GM23338 (cell line): Measurements from ENCODE around the gene ZFP36L1. TPM values are rescaled to one million over a fixed set of nuclear protein-coding genes. Genes with fewer than 3 reads are reported as not detected.

ENCODE experiments used
- ATAC-seq: fragments of 200-7000 bp; cut with Tn5 transposase; 3 replicates; pipeline ENCODE4 v1.9.1; 2020
- DNase-seq: peaks from one replicate; pipeline ENCODE4 v3.0.0-alpha.2; 2015; ENCODE audit warnings: low spot score
- H2AFZ ChIP-seq: fragments of 200-600 bp; sonication (generic); 2 replicates; pipeline ENCODE4 v1.8.0; 2016; ENCODE audit warnings: antibody characterized with exemption, mild to moderate bottlenecking, moderate library complexity
- H3F3A ChIP-seq: fragments of 200-600 bp; sonication (generic); replicated peaks from 2 replicates; pipeline ENCODE4 v1.8.0; 2017; ENCODE audit warnings: antibody characterized with exemption, mixed run types, low read depth
- H3K27ac ChIP-seq: fragments of 200-600 bp; sonication (generic); 2 replicates; pipeline ENCODE4 v1.6.1; 2016; ENCODE audit warnings: low read depth
- H3K27me3 ChIP-seq: fragments of 200-600 bp; sonication (generic); 2 replicates; pipeline ENCODE4 v1.8.0; 2016; ENCODE audit warnings: mild to moderate bottlenecking, mixed run types, moderate library complexity; ENCODE audit not compliant: insufficient read depth
- H3K36me3 ChIP-seq: fragments of 200-600 bp; sonication (generic); 2 replicates; pipeline ENCODE4 v1.8.0; 2016; ENCODE audit warnings: mild to moderate bottlenecking; ENCODE audit not compliant: insufficient read depth
- H3K4me1 ChIP-seq: fragments of 200-600 bp; sonication (generic); 2 replicates; pipeline ENCODE4 v1.8.0; 2016; ENCODE audit warnings: mild to moderate bottlenecking, moderate library complexity; ENCODE audit not compliant: insufficient read depth
- H3K4me2 ChIP-seq: fragments of 200-600 bp; sonication (generic); 2 replicates; pipeline ENCODE4 v1.7.1; 2017; ENCODE audit warnings: mixed run types
- H3K4me3 ChIP-seq: fragments of 200-600 bp; sonication (generic); 2 replicates; pipeline ENCODE4 v1.6.1; 2016; ENCODE audit warnings: mixed run types
- H3K79me2 ChIP-seq: fragments of 200-600 bp; sonication (generic); replicated peaks from 2 replicates; pipeline ENCODE4 v1.8.0; 2017; ENCODE audit warnings: mild to moderate bottlenecking; ENCODE audit not compliant: insufficient read depth
- H3K9me2 ChIP-seq: fragments of 200-600 bp; sonication (generic); 2 replicates; pipeline ENCODE4 v1.8.0; 2017; ENCODE audit not compliant: insufficient read depth
- H4K20me1 ChIP-seq: fragments of 200-600 bp; sonication (generic); replicated peaks from 2 replicates; pipeline ENCODE4 v1.8.0; 2017; ENCODE audit warnings: mild to moderate bottlenecking; ENCODE audit not compliant: insufficient read depth
- H3K27ac Mint-ChIP-seq: 2 replicates; pipeline ENCODE4 v1.8.0; 2020; ENCODE audit warnings: inconsistent platforms, mild to moderate bottlenecking, moderate library complexity, mixed read lengths
- H3K27me3 Mint-ChIP-seq: 3 replicates; pipeline ENCODE4 v1.8.0; 2022; ENCODE audit warnings: low read depth, mild to moderate bottlenecking, moderate library complexity, mixed read lengths, inconsistent platforms; ENCODE audit not compliant: insufficient read depth, poor library complexity
- H3K36me3 Mint-ChIP-seq: 3 replicates; pipeline ENCODE4 v1.8.0; 2021; ENCODE audit warnings: low read depth, mild to moderate bottlenecking, inconsistent platforms, moderate library complexity, mixed read lengths
- H3K4me1 Mint-ChIP-seq: 3 replicates; pipeline ENCODE4 v1.8.0; 2020; ENCODE audit warnings: mild to moderate bottlenecking, inconsistent platforms, mixed read lengths
- H3K4me3 Mint-ChIP-seq: 3 replicates; pipeline ENCODE4 v1.8.0; 2021; ENCODE audit warnings: moderate library complexity, mild to moderate bottlenecking, inconsistent platforms, mixed read lengths
- H3K9me3 Mint-ChIP-seq: 3 replicates; pipeline ENCODE4 v1.8.0; 2020; ENCODE audit warnings: moderate library complexity, mild to moderate bottlenecking, inconsistent platforms, mixed read lengths
- ETS1 ChIP-seq: IDR thresholded peaks from 2 replicates; pipeline ENCODE4 v1.6.1; 2016; ENCODE audit warnings: antibody characterized with exemption
- JUNB ChIP-seq: IDR thresholded peaks from one replicate; pipeline ENCODE4 v1.6.1; 2016; ENCODE audit warnings: antibody characterized with exemption; ENCODE audit not compliant: unreplicated experiment
- STAT1 ChIP-seq: IDR thresholded peaks from one replicate; pipeline ENCODE4 v1.6.1; 2016; ENCODE audit warnings: antibody characterized with exemption; ENCODE audit not compliant: unreplicated experiment
- ZNF331 ChIP-seq: fragments of 250-450 bp; sonication (Bioruptor Pico); IDR thresholded peaks from 2 replicates; pipeline ENCODE4 v1.5.0; 2020; ENCODE audit warnings: low read depth, mild to moderate bottlenecking, moderate library complexity
- ZNF462 ChIP-seq: fragments of 250-450 bp; sonication (Bioruptor Pico); IDR thresholded peaks from 2 replicates; pipeline ENCODE4 v1.5.0; 2020; ENCODE audit warnings: mild to moderate bottlenecking, moderate library complexity
- polyA plus RNA-seq: library from polyadenylated mRNA; unstranded; fragments of >200 nt; fragmentation: Nextera tagmentation; extraction: Ambion mirVana; gene quantifications from 2 replicates; pipeline ENCODE4 v1.2.1, GENCODE V29; 2016
- total RNA-seq: library from RNA; depleted of rRNA; stranded (reverse); fragments of >200 nt; shearing (Covaris generic); gene quantifications from 2 replicates; pipeline ENCODE4 v1.2.3, GENCODE V29; 2014

Gene ZFP36L1
- total and polyA plus RNA-seq, 2 experiments from 2014 or later: 148 to 382 TPM

- TF ChIP-seq ZNF462 (no peak), STAT1 (no peak), ZNF331 (CRISPR knock-in tag) (no peak)
Observed at GRCh38 chr14:68817506-68818212, 24.8 kb upstream of the ZFP36L1 start (continued).

- H3K27ac Mint-ChIP-seq: no peak overlapping the region
- H3K36me3 Mint-ChIP-seq: no peaks in the 10 kb centered on the region
- H3K27ac ChIP-seq: no peak overlapping the region
- H4K20me1 ChIP-seq: no peaks in the 10 kb centered on the region
- H3K9me2 ChIP-seq: peaks cover 6% of the 10 kb centered on the region; the same call in 1 of the 2 replicates
- peaks cover 4% of the 10 kb centered on the region; the same call in 1 of the 2 replicates for H3K27me3 ChIP-seq
- H3K4me3 Mint-ChIP-seq: peak overlapping the region; percentile 41; the same call in 2 of the 3 replicates
- DNase-seq (no peak), ATAC-seq (no peak)
- H3K79me2 ChIP-seq: peaks cover 10% of the 10 kb centered on the region; the same call in 1 of the 2 replicates
- H3F3A ChIP-seq: 0 out of 2 replicates have a peak, but pooled peaks cover 14% of the 10 kb centered on the region
- peaks cover 26% of the 10 kb centered on the region for H3K27me3 Mint-ChIP-seq
- peaks cover 50% of the 10 kb centered on the region for H3K4me1 ChIP-seq
- no peaks in the 10 kb centered on the region; the same call in 1 of the 2 replicates for H3K36me3 ChIP-seq
- peak overlapping the region; percentile 60; the same call in 1 of the 2 replicates for H3K4me3 ChIP-seq
- H3K9me3 Mint-ChIP-seq: no peaks in the 10 kb centered on the region
- H3K4me2 ChIP-seq: peak overlapping the region; percentile 70; the same call in 1 of the 2 replicates
- H3K4me1 Mint-ChIP-seq: peaks cover 61% of the 10 kb centered on the region
- peak overlapping the region; percentile 74; the same call in 1 of the 2 replicates for H2AFZ ChIP-seq
- TF ChIP-seq ETS1: no peak
- no peak for TF ChIP-seq JUNB
- TF ChIP-seq ZNF462: no peak
Observed at GRCh38 chr14:68816943-68817430, 24.1 kb upstream of the ZFP36L1 start.
